K562 (cell line): Measurements from ENCODE around the gene GLRX2.
A peak's percentile ranks its signal among the peaks of the same experiment; 100 is the strongest.

Experiments
- ARID2 ChIP-seq: fragments of 450-650 bp; IDR thresholded peaks from 2 replicates; pipeline ENCODE4 v1.6.1; 2017; ENCODE audit warnings: antibody characterized with exemption, mild to moderate bottlenecking
- FOXA1 ChIP-seq: fragments of 450-650 bp; IDR thresholded peaks from 2 replicates; pipeline ENCODE4 v1.6.1; 2016; ENCODE audit warnings: mild to moderate bottlenecking, borderline replicate concordance
- KAT7 ChIP-seq: sonication (generic); formaldehyde crosslinking; IDR thresholded peaks from 2 replicates; pipeline ENCODE4 v1.8.0; 2022; ENCODE audit warnings: missing genetic modification reagents, mild to moderate bottlenecking, borderline replicate concordance
- NRF1 ChIP-seq, 2 experiments: fragments of 450-650 bp; IDR thresholded peaks in 1 of 2; conservative IDR thresholded peaks in 1 of 2; 2 replicates each; pipeline ENCODE4 v1.6.1; 2014; ENCODE audit warnings: mild to moderate bottlenecking in 2 of 2
- POLR2A ChIP-seq: fragments of 450-650 bp; conservative IDR thresholded peaks from 2 replicates; pipeline ENCODE4 v1.6.1; 2016
- RFX5 ChIP-seq: IDR thresholded peaks from 2 replicates; pipeline ENCODE4 v1.6.1; 2011; ENCODE audit warnings: low read depth, mild to moderate bottlenecking, improper control_type of control experiment, low read length
- SP1 ChIP-seq: sonication (generic); formaldehyde crosslinking; IDR thresholded peaks from 2 replicates; pipeline ENCODE4 v1.8.1; 2022; ENCODE audit warnings: mild to moderate bottlenecking, missing genetic modification reagents
- TAF9B ChIP-seq: fragments of 450-650 bp; IDR thresholded peaks from 2 replicates; pipeline ENCODE4 v1.6.1; 2018; ENCODE audit warnings: mild to moderate bottlenecking; ENCODE audit not compliant: partially characterized antibody
- U2AF1 ChIP-seq: fragments of 200-400 bp; formaldehyde crosslinking; optimal IDR thresholded peaks from 2 replicates; pipeline ENCODE3; 2017; ENCODE audit warnings: mild to moderate bottlenecking, low read depth, low read length, moderate library complexity
- ZBTB8A ChIP-seq: fragments of 450-650 bp; IDR thresholded peaks from 2 replicates; pipeline ENCODE4 v1.6.1; 2018; ENCODE audit warnings: mild to moderate bottlenecking, moderate library complexity; ENCODE audit not compliant: partially characterized antibody
- TF ChIP-seq, protein P1 (sequence below), 3 experiments: IDR thresholded peaks in 2 of 3; conservative IDR thresholded peaks in 1 of 3; 2 replicates each; pipeline ENCODE4 v1.5.1; 2011 to 2012; ENCODE audit warnings: low read length in 3 of 3, mild to moderate bottlenecking in 3 of 3, control low read depth in 2 of 3, improper control_type of control experiment in 1 of 3, inconsistent platforms in 1 of 3, low read depth in 1 of 3, mixed read lengths in 1 of 3, moderate library complexity in 1 of 3; ENCODE audit not compliant: insufficient read depth in 2 of 3
- TF ChIP-seq, protein P2 (sequence below): fragments of 200-800 bp; sonication (Bioruptor generic); IDR thresholded peaks from 2 replicates; pipeline ENCODE4 v1.6.1; 2017; ENCODE audit warnings: missing genetic modification characterization, missing compliant biosample characterization

DNA sequence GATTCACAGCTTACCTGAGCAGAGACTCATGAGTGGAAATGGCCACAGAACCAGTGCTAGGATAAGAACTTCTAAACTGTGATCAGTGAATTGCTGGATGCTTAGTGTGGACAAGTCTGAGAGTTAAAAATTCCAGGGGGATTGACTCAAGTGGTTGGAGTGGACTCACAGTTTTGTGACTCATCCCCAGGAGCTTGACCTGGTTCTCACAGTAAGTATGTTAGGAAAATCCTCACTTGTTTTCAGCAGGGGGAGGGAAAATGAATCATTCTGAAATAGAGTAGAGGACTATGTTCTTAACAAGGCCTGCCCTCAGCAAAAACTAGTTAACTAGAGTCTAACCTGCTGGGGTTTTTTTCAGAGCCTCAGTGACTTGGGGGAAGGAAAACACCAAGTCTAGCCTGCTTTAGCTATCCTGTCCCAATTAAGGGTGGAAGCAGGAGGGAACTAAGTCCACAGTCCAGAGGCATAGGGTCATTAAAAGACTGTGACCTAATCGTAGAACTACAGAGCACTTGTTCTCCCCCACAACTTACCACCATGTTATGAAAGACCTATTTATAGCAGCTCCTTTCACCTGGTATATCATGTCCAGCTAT, 10.5 kb upstream of the GLRX2 start:
- TF ChIP-seq TAF9B (peak; percentile 13), POLR2A (no peak), KAT7 (CRISPR knock-in tag) (no peak), FOXA1 (no peak), NRF1 (conservative IDR thresholded peaks at IDR 0.05 in 1 of 2, IDR thresholded peaks at IDR 0.05 in 1 of 2) (no peak), SP1 (CRISPR knock-in tag) (no peak), ARID2 (no peak), RFX5 (no peak), U2AF1 (no peak), ZBTB8A (no peak)
- TF ChIP-seq, protein P1, sequence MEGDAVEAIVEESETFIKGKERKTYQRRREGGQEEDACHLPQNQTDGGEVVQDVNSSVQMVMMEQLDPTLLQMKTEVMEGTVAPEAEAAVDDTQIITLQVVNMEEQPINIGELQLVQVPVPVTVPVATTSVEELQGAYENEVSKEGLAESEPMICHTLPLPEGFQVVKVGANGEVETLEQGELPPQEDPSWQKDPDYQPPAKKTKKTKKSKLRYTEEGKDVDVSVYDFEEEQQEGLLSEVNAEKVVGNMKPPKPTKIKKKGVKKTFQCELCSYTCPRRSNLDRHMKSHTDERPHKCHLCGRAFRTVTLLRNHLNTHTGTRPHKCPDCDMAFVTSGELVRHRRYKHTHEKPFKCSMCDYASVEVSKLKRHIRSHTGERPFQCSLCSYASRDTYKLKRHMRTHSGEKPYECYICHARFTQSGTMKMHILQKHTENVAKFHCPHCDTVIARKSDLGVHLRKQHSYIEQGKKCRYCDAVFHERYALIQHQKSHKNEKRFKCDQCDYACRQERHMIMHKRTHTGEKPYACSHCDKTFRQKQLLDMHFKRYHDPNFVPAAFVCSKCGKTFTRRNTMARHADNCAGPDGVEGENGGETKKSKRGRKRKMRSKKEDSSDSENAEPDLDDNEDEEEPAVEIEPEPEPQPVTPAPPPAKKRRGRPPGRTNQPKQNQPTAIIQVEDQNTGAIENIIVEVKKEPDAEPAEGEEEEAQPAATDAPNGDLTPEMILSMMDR (IDR thresholded peaks at IDR 0.05 in 2 of 3, conservative IDR thresholded peaks at IDR 0.05 in 1 of 3; ENCODE audit: insufficient read depth in 2 of 3, low read depth in 1 of 3, low read length in 3 of 3), result no peak
- TF ChIP-seq, protein P2, sequence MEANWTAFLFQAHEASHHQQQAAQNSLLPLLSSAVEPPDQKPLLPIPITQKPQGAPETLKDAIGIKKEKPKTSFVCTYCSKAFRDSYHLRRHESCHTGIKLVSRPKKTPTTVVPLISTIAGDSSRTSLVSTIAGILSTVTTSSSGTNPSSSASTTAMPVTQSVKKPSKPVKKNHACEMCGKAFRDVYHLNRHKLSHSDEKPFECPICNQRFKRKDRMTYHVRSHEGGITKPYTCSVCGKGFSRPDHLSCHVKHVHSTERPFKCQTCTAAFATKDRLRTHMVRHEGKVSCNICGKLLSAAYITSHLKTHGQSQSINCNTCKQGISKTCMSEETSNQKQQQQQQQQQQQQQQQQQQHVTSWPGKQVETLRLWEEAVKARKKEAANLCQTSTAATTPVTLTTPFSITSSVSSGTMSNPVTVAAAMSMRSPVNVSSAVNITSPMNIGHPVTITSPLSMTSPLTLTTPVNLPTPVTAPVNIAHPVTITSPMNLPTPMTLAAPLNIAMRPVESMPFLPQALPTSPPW (CRISPR knock-in tag), result peak; percentile 42; the same call in 1 of the 2 replicates
